MG63 (cell line): Measurements from ENCODE around the gene MSMP. TPM values are rescaled to one million over a fixed set of nuclear protein-coding genes. Genes with fewer than 3 reads are reported as not detected.

Experiments
- total RNA-seq: library from RNA; depleted of rRNA; stranded (reverse); fragments of >200 nt; shearing (Covaris generic); gene quantifications from 2 replicates; pipeline ENCODE4 v1.2.3, GENCODE V29; 2014; ENCODE audit warnings: low replicate concordance; rRNA removed

The MSMP gene
- total RNA-seq, 1 experiment from 2014 or later = not detected

Other genes with a start within 250 kb of the MSMP start
- gene TESK1, start 149.0 kb downstream of the MSMP start, total RNA-seq = 17.4 and 21.5 TPM in 2 replicates
- 0.47 and 0.86 TPM in 2 replicates for gene CD72, start 135.9 kb downstream of the MSMP start, total RNA-seq
- gene SIT1, start 103.3 kb downstream of the MSMP start, total RNA-seq = 1.4 and 4.0 TPM in 2 replicates
- gene RMRP, start 96.3 kb downstream of the MSMP start, total RNA-seq = 8,012 and 15,182 TPM in 2 replicates
- gene CCDC107, start 96.0 kb downstream of the MSMP start, total RNA-seq = 72.4 and 84.4 TPM in 2 replicates
- 15.5 and 35.6 TPM in 2 replicates for gene ARHGEF39, start 89.1 kb downstream of the MSMP start, total RNA-seq
- gene CA9, start 80.3 kb downstream of the MSMP start, total RNA-seq = 0.40 TPM in 1 of 2 replicates, not detected in the other
- gene TPM2, start 64.4 kb downstream of the MSMP start, total RNA-seq = 2,986 and 3,667 TPM in 2 replicates
- gene TLN1, start 22.1 kb downstream of the MSMP start, total RNA-seq = 453 and 652 TPM in 2 replicates
- gene CREB3, start 21.6 kb downstream of the MSMP start, total RNA-seq = 168 and 170 TPM in 2 replicates
- 32.7 and 58.6 TPM in 2 replicates for gene GBA2, start 5.0 kb downstream of the MSMP start, total RNA-seq
- gene RGP1, start 5.0 kb downstream of the MSMP start, total RNA-seq = 25.9 and 33.7 TPM in 2 replicates
- gene NPR2, start 37.3 kb upstream of the MSMP start, total RNA-seq = 32.5 and 42.0 TPM in 2 replicates
- 2.4 TPM in 1 of 2 replicates, not detected in the other for gene SPAG8, start 58.0 kb upstream of the MSMP start, total RNA-seq
- 67.7 and 120 TPM in 2 replicates for gene HINT2, start 60.8 kb upstream of the MSMP start, total RNA-seq
- not detected in 2 replicates for gene FAM221B, start 74.5 kb upstream of the MSMP start, total RNA-seq
- gene TMEM8B, start 75.0 kb upstream of the MSMP start, total RNA-seq = 2.7 and 3.6 TPM in 2 replicates
- not detected in 2 replicates for gene OR13J1, start 116.1 kb upstream of the MSMP start, total RNA-seq
- gene HRCT1, start 151.9 kb upstream of the MSMP start, total RNA-seq = 95.0 and 617 TPM in 2 replicates
- 12.2 and 25.0 TPM in 2 replicates for gene SPAAR, start 155.2 kb upstream of the MSMP start, total RNA-seq
- gene OR2S2, start 203.9 kb upstream of the MSMP start, total RNA-seq = not detected in 2 replicates